BE2C (cell line): ENCODE data around the gene NOTUM.
A peak's percentile ranks its signal among the peaks of the same experiment; 100 is the strongest.

Experiments used
- DNase-seq: peaks from one replicate; pipeline ENCODE4 v3.0.0-alpha.2; 2020
- H3K27me3 ChIP-seq: fragments of 250-450 bp; sonication (Bioruptor Pico); 2 replicates; pipeline ENCODE4 v1.5.1; 2020; ENCODE audit warnings: mild to moderate bottlenecking
- H3K36me3 ChIP-seq: fragments of 250-450 bp; sonication (Bioruptor Pico); 2 replicates; pipeline ENCODE4 v1.5.1; 2020; ENCODE audit warnings: mild to moderate bottlenecking
- H3K4me1 ChIP-seq: fragments of 250-450 bp; sonication (Bioruptor Pico); 2 replicates; pipeline ENCODE4 v1.5.1; 2020
- H3K4me3 ChIP-seq: 2 replicates; pipeline ENCODE4 v1.5.1; 2011; ENCODE audit warnings: low read depth, low read length
- H3K9me3 ChIP-seq: fragments of 250-450 bp; sonication (Bioruptor Pico); 2 replicates; pipeline ENCODE4 v1.5.1; 2020
- TF ChIP-seq, protein P1 (sequence below): IDR thresholded peaks from 2 replicates; pipeline ENCODE4 v1.5.1; 2012; ENCODE audit warnings: mild to moderate bottlenecking, low read depth, low read length

NOTUM gene

DNA sequence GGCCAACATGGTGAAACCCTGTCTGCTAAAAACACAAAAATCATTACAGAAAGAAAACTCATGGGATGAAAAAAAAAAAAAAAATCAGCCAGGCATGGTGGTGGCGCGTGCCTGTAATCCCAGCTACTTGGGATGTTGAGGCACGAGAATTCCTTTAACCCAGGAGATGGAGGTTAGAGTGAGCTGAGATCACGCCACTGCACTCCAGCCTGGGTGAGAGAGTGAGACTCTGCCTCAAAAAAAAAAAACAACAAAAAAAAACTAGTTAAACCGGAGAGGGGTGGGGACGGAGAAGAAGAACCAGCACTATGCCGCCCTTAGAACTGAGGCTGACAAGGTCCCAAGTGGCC is 7.4 kb upstream of the NOTUM start:
- TF ChIP-seq, protein P1, sequence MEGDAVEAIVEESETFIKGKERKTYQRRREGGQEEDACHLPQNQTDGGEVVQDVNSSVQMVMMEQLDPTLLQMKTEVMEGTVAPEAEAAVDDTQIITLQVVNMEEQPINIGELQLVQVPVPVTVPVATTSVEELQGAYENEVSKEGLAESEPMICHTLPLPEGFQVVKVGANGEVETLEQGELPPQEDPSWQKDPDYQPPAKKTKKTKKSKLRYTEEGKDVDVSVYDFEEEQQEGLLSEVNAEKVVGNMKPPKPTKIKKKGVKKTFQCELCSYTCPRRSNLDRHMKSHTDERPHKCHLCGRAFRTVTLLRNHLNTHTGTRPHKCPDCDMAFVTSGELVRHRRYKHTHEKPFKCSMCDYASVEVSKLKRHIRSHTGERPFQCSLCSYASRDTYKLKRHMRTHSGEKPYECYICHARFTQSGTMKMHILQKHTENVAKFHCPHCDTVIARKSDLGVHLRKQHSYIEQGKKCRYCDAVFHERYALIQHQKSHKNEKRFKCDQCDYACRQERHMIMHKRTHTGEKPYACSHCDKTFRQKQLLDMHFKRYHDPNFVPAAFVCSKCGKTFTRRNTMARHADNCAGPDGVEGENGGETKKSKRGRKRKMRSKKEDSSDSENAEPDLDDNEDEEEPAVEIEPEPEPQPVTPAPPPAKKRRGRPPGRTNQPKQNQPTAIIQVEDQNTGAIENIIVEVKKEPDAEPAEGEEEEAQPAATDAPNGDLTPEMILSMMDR, result no peak
- Histone ChIP-seq H3K9me3 (no peaks in the 10 kb centered on the region), H3K27me3 (no peaks in the 10 kb centered on the region), H3K36me3 (no peaks in the 10 kb centered on the region), H3K4me1 (peaks cover 19% of the 10 kb centered on the region), H3K4me3 (no peak overlapping the region)
- no peak for DNase-seq

DNA sequence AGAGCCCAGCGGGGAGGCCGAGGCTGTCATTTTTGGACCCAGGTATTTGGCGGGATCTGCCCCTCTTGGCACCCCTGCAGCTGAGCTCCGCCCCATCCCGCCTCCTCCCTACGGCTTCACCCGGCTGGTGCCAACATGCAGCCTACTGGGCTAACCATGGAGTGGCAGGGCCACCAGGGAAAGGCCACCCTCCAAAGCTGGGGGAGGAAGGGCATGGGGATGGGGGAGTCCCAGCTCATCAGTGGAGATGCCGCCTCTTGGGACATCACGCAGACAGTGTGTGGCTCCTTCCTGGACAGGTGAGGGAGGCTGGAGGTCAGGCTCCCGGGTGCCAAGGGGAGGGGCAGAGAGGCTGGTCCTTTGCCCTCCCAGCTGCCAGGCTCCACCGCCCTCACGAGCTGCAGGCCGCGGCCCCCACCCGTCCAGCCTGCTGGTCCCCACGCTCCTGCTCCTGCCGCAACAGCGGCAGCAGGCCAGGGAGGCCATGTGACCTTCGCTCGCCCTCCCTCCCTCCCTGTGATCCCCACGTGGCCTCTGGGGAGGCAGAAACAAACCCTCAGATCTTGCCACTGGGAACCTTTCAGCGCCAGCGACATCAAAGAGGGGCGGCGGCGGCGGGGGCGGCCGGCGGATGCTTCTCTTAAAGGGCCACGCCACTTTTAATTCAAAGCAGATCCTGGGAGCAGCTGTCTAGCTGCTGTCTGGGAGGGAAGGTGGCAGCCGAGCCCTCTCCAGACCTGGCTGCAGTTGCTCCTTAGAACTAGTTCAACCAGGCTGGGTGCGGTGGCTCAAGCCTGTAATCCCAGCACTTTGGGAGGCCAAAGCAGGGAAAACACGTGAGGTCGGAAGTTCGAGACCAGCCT is 6.8 kb upstream of the NOTUM start:
- Histone ChIP-seq H3K27me3 (no peaks in the 10 kb centered on the region), H3K4me1 (peaks cover 19% of the 10 kb centered on the region), H3K4me3 (peak overlapping the region; percentile 20; the same call in 1 of the 2 replicates), H3K36me3 (no peaks in the 10 kb centered on the region), H3K9me3 (no peaks in the 10 kb centered on the region)
- TF ChIP-seq, protein P1, result no peak
- peak; percentile 92 for DNase-seq

DNA sequence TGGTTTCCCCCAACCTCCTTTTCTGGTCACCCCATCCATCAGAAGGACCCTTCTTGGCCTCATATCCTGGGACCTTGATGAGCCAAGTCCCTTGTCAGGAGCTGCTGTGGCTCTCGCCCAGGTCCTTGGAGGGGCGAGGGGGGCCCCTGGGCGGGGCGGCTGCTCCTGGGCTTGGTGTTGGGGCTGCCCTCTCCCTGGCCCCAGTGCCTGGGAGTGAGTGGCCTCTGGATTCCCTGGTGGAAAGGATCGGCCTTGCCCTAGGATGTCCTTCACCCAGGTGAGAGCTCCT is 6.2 kb upstream of the NOTUM start:
- no peak for DNase-seq
- no peaks in the 10 kb centered on the region for H3K9me3 ChIP-seq
- TF ChIP-seq, protein P1, result no peak
- H3K27me3 ChIP-seq, result no peaks in the 10 kb centered on the region
- H3K4me3 ChIP-seq, result no peak overlapping the region
- no peaks in the 10 kb centered on the region for H3K36me3 ChIP-seq
- peaks cover 19% of the 10 kb centered on the region for H3K4me1 ChIP-seq

GRCh38 chr17:81966343-81967243 is 5.6 kb upstream of the NOTUM start:
- H3K36me3 ChIP-seq, result no peaks in the 10 kb centered on the region
- H3K4me3 ChIP-seq, result no peak overlapping the region
- peaks cover 19% of the 10 kb centered on the region for H3K4me1 ChIP-seq
- no peaks in the 10 kb centered on the region for H3K9me3 ChIP-seq
- DNase-seq, result peak; percentile 88
- TF ChIP-seq, protein P1, result no peak
- no peaks in the 10 kb centered on the region for H3K27me3 ChIP-seq

DNA sequence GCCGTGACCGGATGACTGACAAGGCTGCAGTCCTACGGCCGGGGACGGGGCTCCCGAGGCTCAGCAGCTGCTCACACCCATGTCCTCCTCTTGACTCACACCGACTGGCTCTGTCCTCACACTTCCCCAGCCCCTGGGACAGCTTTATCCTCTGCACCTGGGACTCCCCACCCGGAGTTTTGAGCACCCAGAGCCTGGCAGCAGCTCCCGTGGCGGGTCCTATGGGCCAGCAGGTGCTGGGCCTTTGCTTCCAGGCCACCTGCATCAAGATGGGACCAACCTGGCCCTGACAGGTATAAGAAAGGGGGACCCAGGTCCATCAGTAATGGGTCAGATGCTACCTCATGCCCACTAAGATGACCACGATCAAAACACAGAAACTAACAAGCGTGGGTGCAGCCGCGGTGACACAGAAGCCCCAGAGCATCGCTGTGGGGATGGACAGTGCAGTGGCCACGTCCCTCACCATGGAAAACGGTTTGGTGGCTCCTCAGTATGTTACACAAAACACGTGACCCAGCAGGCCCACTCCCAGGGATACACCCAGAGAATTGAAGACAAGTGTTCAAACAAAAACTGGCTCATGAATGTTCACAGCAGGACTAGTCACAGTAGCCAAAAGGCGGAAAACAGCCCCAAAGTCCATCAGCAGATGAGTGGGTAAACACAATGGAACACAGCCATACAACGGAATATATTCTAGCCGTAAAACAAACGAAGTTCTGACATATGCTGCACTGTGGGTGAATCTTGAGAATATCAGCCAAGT is 3.3 kb upstream of the NOTUM start:
- no peaks in the 10 kb centered on the region for H3K36me3 ChIP-seq
- H3K27me3 ChIP-seq, result peaks cover 20% of the 10 kb centered on the region
- TF ChIP-seq, protein P1, result no peak

More for the DNA sequence above, 3.3 kb upstream of the NOTUM start:
- Histone ChIP-seq H3K9me3 (no peaks in the 10 kb centered on the region), H3K4me1 (peaks cover 19% of the 10 kb centered on the region), H3K4me3 (no peak overlapping the region)
- no peak for DNase-seq
